Endothelial cell of umbilical vein (primary cell): ENCODE data around the gene PRMT7.

Experiments used
- CTCF ChIP-seq, 2 donors: IDR thresholded peaks; 1 replicate in 1 of 2; 2 replicates in 1 of 2; pipeline ENCODE4 v1.5.1; 2011; ENCODE audit warnings: low read length in 2 of 2, mild to moderate bottlenecking in 2 of 2, moderate library complexity in 2 of 2, control low read depth in 1 of 2, inconsistent platforms in 1 of 2, low read depth in 1 of 2; ENCODE audit not compliant: insufficient read depth in 1 of 2; ENCODE audit errors: extremely low read depth in 1 of 2
- POLR2A ChIP-seq: IDR thresholded peaks from 2 replicates; pipeline ENCODE4 v1.6.1; 2012; ENCODE audit warnings: low read depth, mild to moderate bottlenecking, control low read depth, low read length

DNA sequence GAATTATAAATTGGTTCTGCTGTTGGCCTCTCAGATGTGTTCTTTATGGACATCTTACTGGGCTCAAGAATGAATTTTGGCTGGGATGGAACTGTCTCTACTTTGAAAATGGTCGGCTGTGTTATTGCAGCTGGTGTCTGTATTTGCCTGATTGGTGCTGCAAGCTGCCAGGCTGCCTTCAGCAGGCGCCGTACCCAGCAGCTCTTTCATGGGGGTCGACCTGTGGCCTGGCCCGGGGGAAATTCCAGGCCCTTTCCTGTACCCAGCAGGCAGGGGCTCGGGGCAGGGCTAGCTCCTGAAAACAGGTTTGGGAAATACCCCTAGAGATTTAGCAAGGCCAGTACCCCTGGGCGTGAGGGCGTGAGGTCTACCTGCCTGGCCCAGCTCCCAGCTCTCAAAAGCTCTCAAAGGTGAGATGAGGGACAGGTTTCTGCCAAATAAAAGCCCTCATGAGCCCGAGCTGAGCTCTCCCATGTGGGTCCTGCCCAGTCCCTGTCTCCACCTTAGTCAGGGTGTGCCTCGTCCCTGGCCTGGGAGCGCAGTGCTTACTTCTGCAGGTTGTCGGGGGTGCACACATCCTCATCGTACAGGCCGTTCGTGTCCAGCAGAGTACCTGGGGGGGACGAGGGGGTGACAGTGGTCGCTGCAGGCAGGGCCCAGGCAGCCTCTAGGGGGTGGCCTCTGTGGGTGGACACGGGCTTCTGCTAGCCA is 52.3 kb downstream of the PRMT7 start:
- TF ChIP-seq POLR2A (no peak), CTCF (IDR thresholded peaks at IDR 0.05; ENCODE audit: extremely low read depth in 1 of 2, insufficient read depth in 1 of 2, low read depth in 1 of 2, low read length in 2 of 2) (no peak)
